ENCODE data around the gene WWC2.
"Not testable (repeated sequence)": the region's sequence is repeated elsewhere in the genome, so short reads cannot be mapped to it uniquely, and the experiment has no call there.

Gene WWC2

DNA sequence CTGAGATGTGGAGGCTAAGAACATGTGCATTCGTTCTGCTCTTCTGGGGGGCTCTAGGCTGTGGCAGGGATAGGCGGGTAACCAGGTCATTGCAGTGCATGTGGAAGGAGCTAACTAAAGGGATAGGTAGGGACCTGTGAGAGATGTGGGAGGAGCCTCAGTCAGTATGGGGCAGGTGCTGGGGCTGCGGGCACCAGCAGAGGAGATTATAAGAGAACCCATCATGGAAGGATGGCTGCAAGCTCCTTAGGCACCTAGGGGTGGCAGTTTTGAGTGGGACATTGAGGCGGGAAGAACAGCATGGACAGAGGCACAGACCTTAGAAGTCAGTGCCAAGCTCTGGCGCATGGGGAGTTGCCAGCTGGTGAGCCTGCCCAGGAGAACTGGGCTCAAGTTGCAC, 213.8 kb downstream of the WWC2 start:
- DNase-seq, result no peak

DNA sequence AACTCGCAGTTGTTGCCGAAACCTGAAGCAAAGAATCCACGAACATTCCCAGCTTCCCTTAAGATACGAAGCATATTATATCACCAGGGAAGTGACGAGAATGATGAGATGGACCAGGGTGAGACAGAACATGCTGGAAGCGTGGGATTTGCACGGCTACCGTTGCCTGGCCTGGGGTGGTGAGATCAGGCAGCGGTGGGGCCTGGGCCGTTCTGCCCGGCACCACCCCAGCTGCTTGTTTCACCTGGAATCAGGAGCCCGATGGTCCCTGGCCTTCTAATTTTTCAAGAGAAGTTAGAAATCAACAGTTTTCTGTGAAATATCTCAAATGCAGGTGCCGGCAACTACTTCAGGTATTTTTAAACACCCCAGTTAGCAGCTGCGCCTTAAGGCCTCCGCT, 215.3 kb downstream of the WWC2 start:
- DNase-seq, result no peak

DNA sequence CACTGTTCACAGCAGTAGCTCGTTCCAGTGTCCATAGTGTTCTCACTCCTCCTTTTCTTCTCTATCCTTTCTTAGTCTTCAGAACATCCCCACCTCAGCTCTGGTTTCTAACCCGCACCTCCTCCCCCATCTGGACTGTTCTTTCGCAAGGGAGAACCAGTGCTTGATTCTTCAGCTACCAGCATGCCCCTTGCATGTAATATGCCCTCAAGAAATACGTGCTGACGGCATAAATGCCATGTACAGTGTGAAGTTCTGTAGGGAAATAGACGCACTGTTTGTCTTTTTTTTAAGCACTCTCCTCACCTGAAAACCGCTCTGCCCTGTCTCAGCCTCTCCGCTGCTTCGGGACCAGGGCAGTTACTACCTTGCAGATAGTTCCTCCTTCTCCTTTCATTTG, 215.7 kb downstream of the WWC2 start:
- DNase-seq, result no peak

DNA sequence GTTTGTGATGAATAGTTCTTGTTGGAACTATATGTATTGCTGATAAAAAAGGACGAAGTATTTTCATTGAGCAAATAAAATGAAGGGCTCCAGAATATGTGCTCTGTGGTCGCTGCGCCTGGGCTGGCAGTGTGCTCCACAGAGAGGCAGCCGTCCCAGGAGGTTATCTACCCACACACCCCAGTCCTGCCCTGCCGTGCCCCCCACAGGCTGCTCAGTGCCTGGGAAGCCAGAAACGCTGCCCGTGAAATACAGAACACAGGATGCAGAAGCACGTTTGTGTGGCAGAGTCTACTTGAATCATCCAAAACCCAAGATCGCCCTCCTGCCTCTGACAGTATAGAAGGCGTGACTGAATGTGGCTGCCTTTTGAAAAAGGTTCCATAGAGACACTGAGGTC, 219.6 kb downstream of the WWC2 start:
- no peak for DNase-seq

DNA sequence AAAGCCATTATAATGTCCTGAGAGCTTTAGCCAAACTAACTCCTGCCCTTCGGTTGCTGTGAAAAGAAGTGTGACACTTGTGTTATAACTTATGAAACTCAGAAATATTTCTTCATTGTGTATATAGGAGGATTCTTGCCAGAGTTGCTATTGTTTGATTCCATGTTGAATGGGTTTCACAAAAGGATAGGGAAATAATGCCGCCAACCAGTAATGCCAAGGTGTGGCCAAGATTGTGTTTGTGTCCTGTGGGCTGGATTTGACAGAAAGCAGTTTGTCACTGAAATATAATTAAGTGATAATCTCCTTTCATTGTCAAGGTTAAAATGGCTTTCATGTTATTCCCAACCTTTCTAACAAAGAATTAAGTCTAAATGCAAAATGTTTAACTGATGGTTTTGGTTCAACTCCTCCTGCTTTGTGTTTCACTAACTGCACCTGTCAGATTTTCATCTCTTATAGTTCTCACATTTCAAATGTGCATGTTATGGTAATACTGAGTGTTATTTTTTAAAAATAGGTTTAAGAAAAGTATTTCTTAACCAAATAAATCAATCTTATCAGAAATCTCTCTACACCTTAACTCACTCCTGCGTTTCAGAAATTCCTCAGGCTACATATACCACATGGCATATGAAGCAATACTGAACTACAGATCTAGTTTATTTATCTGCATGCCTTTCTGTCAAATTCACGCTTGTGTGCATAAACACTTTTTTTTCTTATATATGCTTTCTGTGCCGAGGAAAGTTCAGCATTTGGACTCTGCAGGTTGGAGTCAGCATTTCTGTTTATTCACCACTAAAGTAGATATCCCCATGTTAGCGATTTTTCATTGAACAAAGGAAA, 221.4 kb downstream of the WWC2 start, which contains the start of gene CLDN22:
CLDN22 (minus strand) TSS at position 66 of the 849 bp plus-strand sequence; CDS start at position 8, 58 bp downstream.
- DNase-seq, result no peak

DNA sequence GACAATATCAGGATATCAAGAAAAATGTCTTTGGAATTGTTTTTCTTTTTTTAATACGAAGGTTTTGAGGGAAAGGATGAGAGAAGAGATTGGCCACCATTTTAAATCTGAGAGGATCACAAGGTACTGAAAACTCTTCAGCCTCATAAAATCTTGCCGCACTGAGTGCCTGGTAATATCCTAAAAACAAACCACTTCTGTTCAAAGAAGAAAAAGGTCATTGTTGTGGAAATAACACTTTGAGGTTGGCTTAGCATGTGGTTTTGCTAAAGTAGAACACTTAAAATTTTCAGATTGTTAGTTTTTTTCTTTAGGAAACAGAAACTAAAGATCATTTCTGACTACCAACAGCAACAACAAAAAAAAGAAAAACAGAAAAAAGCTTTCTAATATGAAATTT, 222.0 kb downstream of the WWC2 start:
- DNase-seq, result no peak

DNA sequence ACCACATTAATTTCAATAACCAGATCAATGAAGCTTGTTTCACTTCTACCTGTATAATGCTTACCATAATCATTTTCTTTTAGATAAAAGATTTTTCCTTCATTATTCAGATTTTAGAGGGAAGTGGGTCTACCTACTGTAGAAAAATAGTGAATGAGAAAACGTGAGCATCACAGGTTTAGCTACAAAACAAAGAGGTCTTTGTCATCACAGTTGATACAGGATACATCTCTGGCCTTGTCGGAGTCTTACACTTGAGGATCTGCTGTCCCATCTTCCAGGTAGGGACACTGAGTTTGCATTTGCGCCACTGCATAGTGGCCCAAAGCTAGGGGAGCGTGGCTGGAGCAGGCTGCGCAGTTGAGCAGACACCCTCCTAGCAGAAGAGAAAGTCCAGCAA, 222.5 kb downstream of the WWC2 start:
- DNase-seq, result no peak

DNA sequence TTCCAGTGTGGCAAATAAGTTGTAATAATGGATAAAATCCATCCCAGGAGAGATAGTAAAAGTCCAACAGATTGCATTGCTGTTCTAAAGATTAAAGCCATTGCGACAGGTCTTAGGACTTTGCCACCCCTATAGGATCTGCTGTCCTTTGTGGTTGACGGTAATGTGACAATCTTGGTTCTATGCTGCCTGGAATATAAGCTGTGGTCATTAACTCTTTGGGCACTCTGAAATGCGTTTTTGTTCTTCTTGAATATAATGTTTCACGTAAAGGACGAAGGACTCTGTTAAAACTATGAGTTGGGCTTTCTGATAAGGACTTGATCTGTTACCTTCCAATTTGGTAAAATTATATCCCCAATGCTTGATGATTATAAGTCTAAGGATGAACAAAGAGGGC, 223.3 kb downstream of the WWC2 start, which contains the start of gene CLDN24:
CLDN24 (minus strand) TSS at position 101 of the 400 bp plus-strand sequence; CDS start at position 101, 0 bp downstream.
- DNase-seq, result no peak

DNA sequence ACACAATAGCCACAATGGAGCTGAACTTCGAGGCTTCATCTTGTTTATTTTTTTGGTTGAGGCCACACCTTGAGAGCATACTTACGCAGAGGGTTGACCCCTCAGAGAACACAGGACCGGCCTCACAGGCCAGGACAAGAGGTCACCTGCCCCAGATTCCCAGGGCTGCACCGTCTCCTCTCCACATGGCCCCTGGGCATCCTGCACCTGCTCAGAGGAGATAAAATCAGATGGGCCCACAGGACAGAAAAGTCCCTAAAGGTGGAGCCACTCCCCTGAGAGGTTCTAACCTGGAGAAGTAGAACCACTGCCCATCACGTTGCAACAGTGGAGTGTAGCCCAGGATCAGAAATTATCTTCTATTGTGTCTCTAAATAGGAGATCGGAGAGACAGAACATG, 224.2 kb downstream of the WWC2 start:
- DNase-seq, result no peak

DNA sequence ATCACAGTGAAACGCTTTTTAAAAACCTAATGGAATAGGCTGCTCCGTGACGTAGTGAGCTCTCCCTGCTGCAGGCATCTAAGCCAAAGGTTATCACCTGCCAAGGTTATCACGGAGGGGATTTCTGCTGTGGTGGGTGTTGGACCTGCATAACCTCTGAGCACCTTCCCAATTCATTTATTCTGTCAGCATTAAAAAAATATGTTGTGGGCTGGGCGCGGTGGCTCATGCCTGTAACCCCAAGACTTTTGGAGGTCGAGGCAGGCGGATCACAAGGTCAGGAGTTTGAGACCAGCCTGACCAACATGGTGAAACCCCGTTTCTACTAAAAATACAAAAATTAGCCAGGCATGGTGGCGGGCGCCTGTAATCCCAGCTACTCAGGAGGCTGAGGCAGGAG, 225.0 kb downstream of the WWC2 start:
- DNase-seq, result not testable (repeated sequence)

DNA sequence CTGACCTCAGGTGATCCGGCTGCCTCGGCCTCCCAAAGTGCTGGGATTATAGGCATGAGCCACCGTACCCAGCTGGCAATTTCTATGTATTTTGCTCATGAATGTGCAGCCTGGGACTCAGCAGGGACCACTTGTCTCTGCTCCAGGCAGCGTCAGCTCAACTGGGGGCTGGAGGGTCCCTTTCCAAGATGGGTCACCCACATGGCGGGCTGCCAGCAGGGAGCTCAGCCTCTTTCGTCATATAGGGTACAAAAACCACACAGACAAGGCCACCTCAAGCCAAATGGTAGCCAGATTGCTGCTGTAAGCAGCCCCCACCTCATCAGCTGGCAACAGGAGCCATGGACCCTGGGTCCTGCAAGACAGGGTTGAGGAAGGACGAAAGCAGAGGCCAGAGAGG, 225.6 kb downstream of the WWC2 start:
- no peak for DNase-seq

DNA sequence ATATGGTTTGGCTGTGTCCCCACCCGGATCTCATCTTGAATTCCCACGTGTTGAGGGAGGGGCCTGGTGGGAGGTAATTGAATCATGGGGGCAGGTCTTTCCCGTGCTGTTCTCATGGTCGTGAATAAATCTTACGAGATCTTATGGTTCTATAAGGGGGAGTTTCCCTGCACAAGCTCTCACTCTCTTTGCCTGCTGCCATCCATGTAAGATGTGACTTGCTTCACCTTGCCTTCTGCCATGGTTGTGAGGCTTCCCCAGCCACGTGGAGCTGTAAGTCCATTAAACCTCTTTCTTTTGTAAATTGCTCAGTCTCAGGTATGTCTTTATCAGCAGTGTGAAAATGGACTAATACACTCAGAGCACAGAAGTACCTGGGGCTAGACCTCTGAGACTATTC, 227.3 kb downstream of the WWC2 start:
- not testable (repeated sequence) for DNase-seq

DNA sequence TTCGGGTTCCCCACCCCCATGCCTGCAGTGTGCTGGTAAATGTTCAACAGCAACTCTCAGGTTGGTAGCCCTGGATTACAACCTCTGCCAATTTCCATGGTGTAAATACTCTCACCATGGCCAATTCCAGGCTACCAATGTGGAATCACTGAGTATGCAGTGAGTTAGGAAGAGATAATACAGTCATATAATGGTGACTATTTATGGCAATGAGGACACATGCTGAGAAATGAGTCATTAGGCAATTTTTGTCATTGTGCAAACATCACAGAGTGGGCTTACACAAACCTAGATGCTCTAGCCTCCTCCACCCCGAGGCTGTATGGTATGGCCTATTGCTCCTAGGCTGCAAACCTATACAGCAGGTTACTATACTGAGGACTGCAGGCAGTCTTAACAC, 227.8 kb downstream of the WWC2 start:
- DNase-seq, result no peak

DNA sequence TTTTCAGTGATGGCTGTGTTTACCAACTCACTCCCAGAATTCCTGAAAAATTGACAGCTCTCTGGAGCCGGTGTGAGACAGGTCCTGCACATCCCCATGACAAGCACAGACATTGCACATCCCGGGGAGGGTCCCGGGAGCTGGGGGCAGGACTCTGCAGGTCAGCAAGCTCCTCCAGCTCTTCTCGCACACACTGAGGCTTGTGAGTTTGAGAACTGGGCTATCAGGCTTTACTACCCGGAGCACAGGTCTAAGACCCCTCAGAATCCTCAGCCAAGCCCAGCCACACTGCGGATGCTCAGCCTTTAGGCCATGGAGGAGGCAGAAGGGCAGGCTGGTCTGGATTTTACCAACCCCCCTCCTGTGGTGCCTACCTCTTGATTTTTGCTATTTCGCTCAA, 228.8 kb downstream of the WWC2 start:
- no peak for DNase-seq

DNA sequence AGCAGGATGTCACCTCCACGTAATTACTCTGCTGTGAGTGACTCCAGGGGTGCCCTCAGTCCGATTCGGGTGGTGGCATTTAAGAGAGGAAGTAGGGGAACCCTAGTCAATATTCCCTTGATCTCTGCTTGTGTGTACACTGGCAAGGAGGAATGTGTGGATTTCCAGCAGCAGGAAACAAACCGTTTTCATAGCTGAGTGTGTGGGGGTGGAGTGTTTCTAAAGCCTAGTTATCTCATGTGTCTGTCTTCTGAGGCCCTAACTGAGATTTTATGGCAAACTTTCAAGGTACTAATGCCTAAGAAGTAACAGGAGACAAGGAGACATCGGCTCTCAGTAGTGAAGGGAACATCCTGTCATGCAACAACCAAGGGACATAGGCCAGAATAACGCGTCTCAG, 229.8 kb downstream of the WWC2 start:
- DNase-seq, result no peak

DNA sequence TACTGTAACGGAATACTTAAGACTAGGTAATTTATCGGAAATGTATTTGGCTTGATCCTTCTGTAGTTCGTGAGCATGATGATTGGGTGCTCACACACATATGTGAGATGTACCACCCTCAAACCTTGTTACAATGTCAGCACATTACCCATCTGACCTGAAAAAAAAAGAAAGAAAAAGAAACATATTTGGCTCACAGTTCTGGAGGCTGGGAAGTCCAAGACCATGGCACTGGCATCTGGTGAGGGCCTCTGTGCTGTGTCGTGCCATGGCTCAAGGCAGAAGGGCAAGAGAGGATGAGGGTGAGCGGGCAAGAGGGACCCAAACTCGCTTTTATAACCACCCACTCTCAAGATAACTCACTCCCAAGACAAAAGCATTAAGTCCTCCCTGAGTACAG, 230.2 kb downstream of the WWC2 start:
- DNase-seq, result no peak

DNA sequence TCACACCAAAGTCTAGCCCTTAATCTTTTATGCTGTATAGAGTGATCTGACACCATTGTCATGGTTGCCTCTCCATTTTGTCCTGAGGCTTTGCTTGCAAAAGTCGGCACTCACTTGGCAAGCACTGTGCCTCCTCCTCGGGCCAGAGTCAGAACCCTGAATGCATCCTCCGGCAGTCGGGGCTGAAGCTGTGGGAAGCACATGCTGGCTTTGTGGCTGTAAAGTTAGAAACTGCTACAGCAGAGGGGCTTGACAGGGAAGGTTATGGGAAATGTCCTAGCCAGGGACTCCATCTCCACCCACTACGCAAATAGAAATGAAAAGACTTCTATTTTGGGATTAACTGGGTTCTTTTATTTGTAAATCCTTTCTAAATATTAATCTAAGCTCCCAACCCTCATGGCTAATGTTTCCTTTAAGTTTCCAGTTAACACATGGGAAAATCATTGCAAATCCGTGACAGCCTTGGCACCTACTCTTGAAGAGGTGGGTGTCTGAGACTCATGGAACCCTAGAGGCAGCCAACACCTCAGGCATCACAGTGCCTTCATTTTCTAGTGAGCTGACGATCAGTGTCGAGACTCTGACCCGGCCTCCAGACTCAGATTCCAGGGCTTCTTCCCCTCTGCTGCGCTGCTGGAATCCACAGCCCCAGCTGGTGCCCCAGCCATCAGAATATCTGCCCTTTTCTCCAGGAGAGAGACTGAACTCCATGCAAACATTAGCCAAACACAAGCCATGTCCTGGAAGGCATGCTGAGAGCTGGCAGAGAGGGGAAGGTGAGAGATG, 231.1 kb downstream of the WWC2 start:
- peak; percentile 38 for DNase-seq

DNA sequence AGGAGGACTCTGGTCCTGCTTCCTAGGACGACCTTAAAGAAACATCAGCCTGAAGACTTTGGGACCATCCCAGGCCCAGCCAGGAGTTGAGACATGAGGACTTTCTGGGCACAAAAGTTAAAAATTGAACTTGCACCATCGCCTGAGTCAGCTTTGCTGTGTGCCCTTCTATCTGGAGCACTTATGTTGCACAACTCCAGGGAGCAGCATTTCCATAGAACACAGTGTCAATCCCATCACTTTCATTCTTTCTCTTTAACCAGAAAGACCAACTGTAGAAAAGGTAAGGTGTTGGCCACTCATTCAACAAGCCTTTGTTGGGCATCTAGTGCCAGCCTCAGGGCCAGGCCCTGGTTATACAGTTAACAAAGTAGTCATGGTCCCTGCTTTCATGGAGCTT, 231.8 kb downstream of the WWC2 start:
- DNase-seq, result no peak

DNA sequence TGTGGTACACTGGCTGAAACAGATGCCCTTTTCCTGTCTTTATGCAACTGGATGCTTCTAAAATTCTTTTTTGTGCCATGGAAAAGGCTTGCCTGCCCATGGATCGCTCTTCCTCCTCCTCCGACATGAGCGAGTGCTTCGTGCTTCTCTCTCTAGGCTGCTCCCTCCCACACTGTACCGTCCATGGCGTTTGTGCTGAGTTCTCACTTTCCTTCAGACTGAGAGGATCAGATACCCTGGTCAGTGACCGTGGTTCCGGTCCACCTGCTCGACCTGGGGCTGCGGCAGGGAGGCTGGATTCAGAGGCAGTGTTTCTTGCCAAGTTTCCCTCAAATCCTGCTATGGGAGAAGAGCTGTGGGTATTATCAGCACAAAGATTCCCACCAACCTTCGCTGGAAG, 233.4 kb downstream of the WWC2 start:
- DNase-seq, result no peak

DNA sequence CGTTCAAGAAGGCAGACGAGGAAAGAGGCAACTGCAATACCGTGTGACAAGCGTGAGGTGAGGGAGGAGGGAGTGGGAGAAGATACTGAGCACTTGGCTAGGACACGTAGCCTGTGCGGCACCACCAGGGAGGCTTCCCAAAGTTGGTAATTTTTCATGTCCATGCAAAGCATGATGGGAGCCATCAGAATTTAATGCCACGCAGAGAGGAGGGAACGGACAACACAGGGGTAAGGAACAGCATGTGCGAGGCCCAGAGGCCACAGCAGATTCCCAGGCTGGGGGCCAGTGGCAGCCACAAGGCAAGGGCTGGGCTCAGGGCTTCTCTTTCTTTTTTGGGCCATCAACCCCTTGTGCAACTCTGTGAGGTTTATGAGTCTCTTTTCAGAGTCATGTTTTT, 234.1 kb downstream of the WWC2 start:
- no peak for DNase-seq

DNA sequence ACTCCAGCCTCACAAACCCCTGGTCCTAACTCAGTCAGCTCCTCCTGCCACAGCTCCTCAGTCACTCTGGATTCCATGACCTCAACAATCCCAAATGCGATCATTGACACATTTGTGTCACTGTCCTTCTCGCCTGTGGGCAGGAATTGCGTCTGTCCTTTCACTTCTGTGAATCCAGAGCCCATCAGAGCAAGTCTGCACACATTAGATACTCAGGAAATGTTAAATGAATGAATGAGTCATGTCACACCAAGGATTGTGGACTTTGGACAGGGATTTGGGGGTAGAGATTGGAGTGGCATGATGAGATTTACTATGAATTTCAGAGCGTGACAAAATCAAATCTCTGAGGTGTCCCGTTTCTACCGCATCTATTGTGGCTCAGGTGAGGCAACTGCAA, 234.9 kb downstream of the WWC2 start:
- DNase-seq, result no peak

DNA sequence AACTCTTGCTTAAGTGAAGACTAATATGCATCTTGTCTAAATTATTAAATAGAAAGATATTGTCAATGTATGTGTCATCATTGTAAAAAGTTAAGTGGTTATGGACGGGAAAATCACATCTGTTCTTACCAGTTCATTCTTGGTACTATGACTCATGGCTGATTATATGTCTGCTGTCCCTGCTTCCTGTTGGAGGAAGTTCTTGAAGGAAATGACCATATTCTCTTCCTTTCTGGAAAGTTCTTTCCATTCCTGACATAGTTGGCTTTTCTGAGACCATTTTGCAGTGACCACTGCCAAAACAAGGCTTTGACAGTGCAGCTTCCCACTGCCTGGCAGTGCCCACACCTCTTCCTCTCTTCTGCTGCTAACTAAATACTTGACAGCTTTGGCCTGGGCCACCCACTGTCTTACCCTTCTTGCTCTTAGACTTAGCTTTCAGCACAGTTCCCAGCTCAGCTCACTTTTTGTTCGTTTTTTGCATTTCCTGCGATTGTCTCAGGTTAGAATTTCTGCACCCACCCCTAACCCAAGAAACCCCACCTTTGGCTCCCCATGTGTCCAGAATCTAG, 236.4 kb downstream of the WWC2 start:
- no peak for DNase-seq

DNA sequence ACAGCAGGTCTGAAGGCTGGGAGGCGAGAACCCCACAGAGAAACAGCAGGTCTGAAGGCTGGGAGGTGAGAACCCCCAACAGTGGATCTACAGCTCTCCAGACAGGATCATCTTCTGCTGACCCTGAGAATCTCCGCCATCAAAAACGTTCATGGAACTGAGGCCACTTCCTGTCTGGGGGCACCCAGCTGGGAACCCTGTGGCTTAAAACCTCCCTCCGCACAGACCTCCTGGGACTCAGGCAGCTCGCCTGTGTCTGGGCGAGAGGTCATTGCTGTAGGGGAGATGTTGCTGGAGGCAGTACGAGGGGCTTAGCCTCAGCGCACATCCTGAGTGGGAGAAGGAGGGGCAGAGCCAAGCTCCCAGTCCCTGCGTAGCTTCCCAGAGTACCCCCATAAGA, 238.3 kb downstream of the WWC2 start:
- no peak for DNase-seq

DNA sequence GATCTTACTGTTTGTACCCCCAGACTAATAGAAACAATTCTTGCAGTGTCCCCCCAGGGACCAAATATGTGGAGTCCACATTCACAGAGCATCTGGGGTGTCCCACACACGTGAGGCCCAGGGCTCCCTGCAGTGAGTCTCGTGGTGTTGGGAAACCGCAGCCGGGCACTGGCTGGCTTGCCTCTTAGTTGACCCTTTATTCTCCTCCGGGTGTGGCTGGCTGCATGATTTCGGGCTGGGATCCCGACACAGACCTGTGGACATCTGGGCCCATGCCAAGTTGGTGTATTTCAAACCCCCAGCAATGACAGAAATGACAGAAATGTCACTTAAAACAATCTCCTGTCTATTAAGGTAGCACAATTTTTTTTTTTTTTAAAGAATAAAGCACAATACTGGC, 238.8 kb downstream of the WWC2 start:
- DNase-seq, result no peak
